ENCODE results near the gene MFF.

The MFF gene

GRCh38 chr2:227324995-227325838 lies at the start of gene MFF:
Gene MFF (plus strand): TSS chr2:227325251. CDS start chr2:227330666, 5,415 bp downstream.
- peak within 1 kb of the TSS; percentile 86 for H3K27ac ChIP-seq
- peak; percentile 65 for DNase-seq (ENCODE audit: low read depth, low spot score)

- no peak overlapping the region for H3K27ac ChIP-seq
- no peak for DNase-seq (ENCODE audit: low read depth, low spot score)
These were observed 44.2 kb upstream of the MFF start for GRCh38 chr2:227280895-227281294.

GRCh38 chr2:227285741-227286236 lies 39.3 kb upstream of the MFF start:
- H3K27ac ChIP-seq, result no peak overlapping the region
- no peak for DNase-seq (ENCODE audit: low read depth, low spot score)

- no peak for DNase-seq (ENCODE audit: low read depth, low spot score)
- H3K27ac ChIP-seq, result no peak overlapping the region
These were observed 37.3 kb upstream of the MFF start for GRCh38 chr2:227287771-227288170.

- no peak overlapping the region for H3K27ac ChIP-seq
- no peak for DNase-seq (ENCODE audit: low read depth, low spot score)
These were observed 32.7 kb upstream of the MFF start for GRCh38 chr2:227292314-227292713.

- no peak for DNase-seq (ENCODE audit: low read depth, low spot score)
- H3K27ac ChIP-seq, result no peak overlapping the region
These were observed 31.5 kb upstream of the MFF start for GRCh38 chr2:227293531-227293930.

- no peak for DNase-seq (ENCODE audit: low read depth, low spot score)
These were observed 29.2 kb upstream of the MFF start for GRCh38 chr2:227295806-227296205.

DNA sequence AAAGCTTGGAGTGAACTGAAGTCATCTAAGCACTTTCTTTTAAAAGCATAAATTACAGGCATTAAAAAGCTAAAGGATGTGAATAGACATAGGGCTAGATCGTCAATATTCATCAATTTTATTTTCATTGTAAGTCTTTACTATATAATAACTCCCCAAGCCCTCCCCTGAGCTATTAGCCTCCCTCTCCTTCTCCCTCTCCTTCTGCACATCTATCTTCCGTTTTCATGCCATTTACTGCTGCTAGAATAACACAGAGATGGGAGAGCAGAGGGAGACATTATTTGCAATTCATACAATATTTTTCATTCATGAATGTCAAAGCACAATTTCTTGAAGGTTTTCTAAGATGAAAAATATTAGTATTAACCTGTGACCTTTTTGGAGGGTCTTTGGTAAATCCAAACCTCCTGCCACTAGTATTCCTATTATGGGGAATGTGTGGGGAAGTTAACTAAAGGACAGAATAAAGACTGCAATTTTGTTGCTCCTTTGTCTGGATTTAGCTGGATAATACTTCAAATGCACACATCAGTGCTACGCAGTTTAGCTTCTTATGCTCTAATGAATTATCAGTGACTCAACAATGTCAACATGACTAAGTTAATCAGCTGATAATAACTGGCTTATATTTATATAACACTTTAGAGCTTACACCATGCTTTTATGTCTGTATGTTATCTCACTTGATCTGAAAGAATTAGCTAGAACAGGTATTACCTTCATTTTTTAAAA lies 28.2 kb upstream of the MFF start:
- no peak overlapping the region for H3K27ac ChIP-seq
- DNase-seq (ENCODE audit: low read depth, low spot score), result no peak

More at GRCh38 chr2:227295806-227296205, 29.2 kb upstream of the MFF start:
- no peak overlapping the region for H3K27ac ChIP-seq

DNA sequence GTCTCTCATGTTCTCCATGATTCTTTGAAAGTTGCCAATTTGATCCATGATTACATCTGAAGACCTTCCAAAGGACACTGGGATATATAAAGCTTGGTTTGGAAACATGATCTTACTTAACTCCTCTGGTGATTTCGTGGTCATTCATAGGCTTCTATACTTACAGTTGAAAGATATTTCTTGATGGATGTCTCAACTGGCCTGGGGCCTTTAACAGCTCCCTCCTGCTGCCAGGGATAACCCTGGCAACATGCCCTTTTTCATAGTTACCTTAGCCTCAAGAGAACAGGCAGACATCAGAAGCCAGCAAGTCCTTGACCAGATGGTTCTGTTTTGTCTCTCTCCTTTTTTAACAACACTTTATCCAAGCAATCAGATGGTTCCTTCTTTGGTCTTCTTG lies 23.5 kb upstream of the MFF start:
- H3K27ac ChIP-seq, result no peak overlapping the region
- no peak for DNase-seq (ENCODE audit: low read depth, low spot score)

DNA sequence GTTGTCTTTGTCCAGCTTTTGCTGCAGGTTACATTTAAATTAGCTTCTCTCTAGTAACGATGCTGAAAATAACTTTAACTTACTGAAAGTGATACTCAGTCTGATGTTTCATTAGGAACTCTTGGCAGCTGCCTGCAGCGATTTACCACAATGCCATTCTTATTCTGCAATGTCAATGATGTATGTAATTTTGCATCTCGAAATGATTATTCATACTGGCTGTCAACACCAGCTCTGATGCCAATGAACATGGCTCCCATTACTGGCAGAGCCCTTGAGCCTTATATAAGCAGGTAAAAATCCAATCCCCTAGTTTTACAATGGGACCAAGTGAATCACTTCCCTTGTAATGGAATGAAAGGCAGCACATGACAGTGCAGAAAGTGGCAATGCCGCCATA lies 16.3 kb upstream of the MFF start:
- DNase-seq (ENCODE audit: low read depth, low spot score), result peak; percentile 24
- H3K27ac ChIP-seq, result no peak overlapping the region

DNA sequence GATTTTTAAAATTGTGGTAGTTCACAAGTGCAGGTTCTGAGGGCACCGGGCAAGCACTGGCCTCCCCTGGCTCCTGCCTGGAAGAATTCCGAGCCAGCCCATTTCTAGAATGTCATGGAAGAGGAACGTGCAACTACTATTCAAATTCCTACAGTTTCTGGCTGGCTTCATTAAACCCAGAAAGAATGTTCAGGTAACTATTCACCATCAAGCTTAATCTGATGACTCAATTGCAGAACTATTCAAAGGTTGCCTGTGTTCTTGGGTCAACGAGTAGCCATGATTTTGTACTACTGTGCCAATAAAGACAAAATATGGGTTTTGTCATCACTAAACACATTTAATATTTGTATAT lies 14.3 kb upstream of the MFF start:
- peak overlapping the region; percentile 24 for H3K27ac ChIP-seq
- no peak for DNase-seq (ENCODE audit: low read depth, low spot score)

- no peak for DNase-seq (ENCODE audit: low read depth, low spot score)
- no peak overlapping the region for H3K27ac ChIP-seq
These were observed 13.1 kb upstream of the MFF start for GRCh38 chr2:227311861-227312506.

DNA sequence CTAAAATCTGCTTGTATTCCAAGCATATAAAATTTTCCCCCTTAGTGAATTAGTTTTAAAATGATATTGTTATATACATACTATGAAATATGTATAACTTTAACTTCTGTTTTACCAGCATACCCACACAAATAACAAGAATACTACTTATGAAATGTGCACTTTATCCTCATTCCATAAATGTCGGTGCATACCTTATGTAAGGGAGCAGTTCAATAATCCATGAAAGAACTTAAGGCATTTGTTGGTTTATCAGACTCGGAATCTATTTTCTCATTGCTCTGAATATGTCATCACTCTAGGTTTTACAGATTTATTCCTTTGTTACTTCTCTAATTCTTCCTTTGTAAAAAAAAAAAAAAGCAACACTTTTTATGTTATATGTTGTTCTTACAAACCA lies 12.5 kb upstream of the MFF start:
- DNase-seq (ENCODE audit: low read depth, low spot score), result no peak
- H3K27ac ChIP-seq, result no peak overlapping the region

- no peak for DNase-seq (ENCODE audit: low read depth, low spot score)
- H3K27ac ChIP-seq, result no peak overlapping the region
These were observed 11.7 kb upstream of the MFF start for GRCh38 chr2:227313310-227313709.

GRCh38 chr2:227317834-227318233 lies 7.2 kb upstream of the MFF start:
- no peak for DNase-seq (ENCODE audit: low read depth, low spot score)
- H3K27ac ChIP-seq, result no peak overlapping the region

GRCh38 chr2:227320305-227321094 lies 4.6 kb upstream of the MFF start:
- DNase-seq (ENCODE audit: low read depth, low spot score), result no peak
- no peak overlapping the region for H3K27ac ChIP-seq

- no peak for DNase-seq (ENCODE audit: low read depth, low spot score)
- no peak overlapping the region for H3K27ac ChIP-seq
These were observed 2.4 kb upstream of the MFF start for GRCh38 chr2:227322530-227323205.

DNA sequence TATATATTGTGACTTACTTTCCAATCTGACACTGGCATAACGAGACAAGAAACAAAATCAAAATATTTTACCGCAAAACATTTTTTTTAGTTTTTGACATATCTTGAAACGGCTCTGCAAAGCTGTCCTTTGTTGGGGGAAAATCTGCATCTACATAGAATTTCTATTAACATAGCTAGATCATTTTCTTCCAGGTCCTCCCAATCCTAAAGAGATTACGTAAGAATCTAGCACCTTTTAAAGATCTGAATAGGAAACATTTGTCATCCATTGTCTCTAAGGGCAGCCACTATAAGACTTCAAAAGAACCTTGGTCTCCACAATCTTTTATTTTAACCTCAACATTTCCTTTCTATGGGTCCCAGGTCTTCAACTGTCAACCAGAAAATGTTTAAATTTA lies 1.2 kb upstream of the MFF start:
- no peak overlapping the region for H3K27ac ChIP-seq
- DNase-seq (ENCODE audit: low read depth, low spot score), result no peak

GRCh38 chr2:227324642-227324994 lies 433 bp upstream of the MFF start:
- peak overlapping the region; percentile 86 for H3K27ac ChIP-seq
- no peak for DNase-seq (ENCODE audit: low read depth, low spot score)

- H3K27ac ChIP-seq, result peak overlapping the region; percentile 86
- DNase-seq (ENCODE audit: low read depth, low spot score), result no peak
These were observed 766 bp downstream of the MFF start for GRCh38 chr2:227325839-227326195.
